ENCODE results near the gene UXT. TPM values are rescaled to one million over a fixed set of nuclear protein-coding genes. Genes with fewer than 3 reads are reported as not detected.

The UXT gene
- total and polyA plus RNA-seq, 2 donors (not counting 3 experiments of a cell fraction or from before 2014, with no cell fraction given): 91.2 to 153 TPM

DNA sequence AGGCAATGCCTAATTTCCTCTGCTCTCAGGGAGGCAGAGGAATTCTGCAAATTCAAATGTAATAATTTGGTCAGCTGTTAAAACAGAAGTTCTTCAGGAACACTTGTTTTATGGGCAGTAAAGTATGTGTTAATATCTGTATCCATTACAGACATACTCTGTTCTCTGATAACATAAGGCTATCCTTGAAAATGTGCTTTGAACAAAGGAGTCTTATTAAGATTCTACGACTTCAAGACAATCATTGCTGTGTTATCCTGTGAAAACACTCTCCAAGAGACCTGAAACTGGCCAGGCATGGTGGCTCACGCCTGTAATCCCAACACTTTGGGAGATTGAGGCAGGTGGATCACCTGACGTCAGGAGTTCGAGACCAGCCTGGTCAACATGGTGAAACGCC is 27.3 kb downstream of the UXT start:
- DNase-seq (ENCODE audit: low read depth, low spot score) (no peak), FAIRE-seq (no peak)
- H3K27me3 ChIP-seq (ENCODE audit: control insufficient read depth in 2 of 2, insufficient read depth in 2 of 2, low read length in 2 of 2): no peaks in the 10 kb centered on the region
- TF ChIP-seq, protein P1, sequence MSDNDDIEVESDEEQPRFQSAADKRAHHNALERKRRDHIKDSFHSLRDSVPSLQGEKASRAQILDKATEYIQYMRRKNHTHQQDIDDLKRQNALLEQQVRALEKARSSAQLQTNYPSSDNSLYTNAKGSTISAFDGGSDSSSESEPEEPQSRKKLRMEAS (IDR thresholded peaks at IDR 0.05; ENCODE audit: insufficient read depth, insufficient read length): no peak
- no peak for TF ChIP-seq GATA2 (IDR thresholded peaks at IDR 0.05; ENCODE audit: insufficient read depth, insufficient read length, low read depth, low read length)
- CTCF ChIA-PET: interaction anchor here (1.7 kb wide), 2 partner anchors 13 to 15 kb away, joined by 6 to 7 read pairs; no protein-coding TSS in a partner anchor
- dilution Hi-C loops (cut with MboI; ENCODE audit: extremely low pct_ligation_motif_present, low sequenced_read_pairs): no loop called here
- H2AFZ ChIP-seq (ENCODE audit: low read depth, low read length): no peak overlapping the region
- POLR2A ChIA-PET: no interaction called here
- no peaks in the 10 kb centered on the region for H3K79me2 ChIP-seq (ENCODE audit: control insufficient read depth, insufficient read depth, low read length)
- no peak overlapping the region for H3K9ac ChIP-seq (replicated peaks; ENCODE audit: extremely low read depth, insufficient read depth, low read length)
- H3K36me3 ChIP-seq (ENCODE audit: control insufficient read depth in 2 of 2, extremely low read depth in 1 of 2, insufficient read depth in 2 of 2, low read length in 2 of 2): peaks cover 0 to 5% of the 10 kb centered on the region in 2 experiments
- peaks cover 9% of the 10 kb centered on the region for H3K4me1 ChIP-seq (ENCODE audit: control insufficient read depth, extremely low read depth, insufficient read depth, low read length)
- no peaks in the 10 kb centered on the region for H3K9me1 ChIP-seq (replicated peaks; ENCODE audit: control insufficient read depth, extremely low read depth, insufficient read depth, low read length)
- no peaks in the 10 kb centered on the region for H3K9me3 ChIP-seq (replicated peaks; ENCODE audit: control insufficient read depth, insufficient read depth, low read length)
- H4K20me1 ChIP-seq (replicated peaks; ENCODE audit: control insufficient read depth, extremely low read depth, insufficient read depth, low read length): no peaks in the 10 kb centered on the region
- no peak overlapping the region for H3K27ac ChIP-seq (ENCODE audit: insufficient read depth, low read depth, low read length)
- no TSS peak for BruUV-seq (replicated peaks)
- no peak overlapping the region for H3K4me2 ChIP-seq (ENCODE audit: insufficient read depth, low read length)
- no peak overlapping the region for H3K4me3 ChIP-seq (replicated peaks in 1 of 3; ENCODE audit: insufficient read depth in 1 of 3, low read depth in 1 of 3, low read length in 3 of 3)
- intact Hi-C loops (cut with micrococcal nuclease): no loop called here

- H3K36me3 ChIP-seq (ENCODE audit: control insufficient read depth in 2 of 2, extremely low read depth in 1 of 2, insufficient read depth in 2 of 2, low read length in 2 of 2): peaks cover 0 to under 1% of the 10 kb centered on the region in 2 experiments
- no peak within 1 kb of the TSS for H3K27ac ChIP-seq (ENCODE audit: insufficient read depth, low read depth, low read length)
- H3K4me3 ChIP-seq (replicated peaks in 1 of 3; ENCODE audit: insufficient read depth in 1 of 3, low read depth in 1 of 3, low read length in 3 of 3): no peak within 1 kb of the TSS
- FAIRE-seq (no peak), DNase-seq (ENCODE audit: low read depth, low spot score) (no peak)
- TF ChIP-seq, protein P1 (IDR thresholded peaks at IDR 0.05; ENCODE audit: insufficient read depth, insufficient read length): no peak
- no peak for TF ChIP-seq POLR2A (IDR thresholded peaks at IDR 0.05; ENCODE audit: low read depth, low read length)
- H3K9me3 ChIP-seq (replicated peaks; ENCODE audit: control insufficient read depth, insufficient read depth, low read length): no peaks in the 10 kb centered on the region
- no peaks in the 10 kb centered on the region for H3K9me1 ChIP-seq (replicated peaks; ENCODE audit: control insufficient read depth, extremely low read depth, insufficient read depth, low read length)
- dilution Hi-C loops (cut with MboI; ENCODE audit: extremely low pct_ligation_motif_present, low sequenced_read_pairs): no loop called here
- no peak within 1 kb of the TSS for H2AFZ ChIP-seq (ENCODE audit: low read depth, low read length)
- ChIA-PET CTCF (interaction anchor here (0.9 to 1.7 kb wide), 4 partner anchors 13 to 132 kb away, joined by 3 to 7 read pairs (median 4); no protein-coding TSS in a partner anchor), POLR2A (interaction anchor here (0.6 kb wide), 1 partner anchor 40 kb away, joined by 3 read pairs; no protein-coding TSS in a partner anchor)
- no peaks in the 10 kb centered on the region for H4K20me1 ChIP-seq (replicated peaks; ENCODE audit: control insufficient read depth, extremely low read depth, insufficient read depth, low read length)
- H3K27me3 ChIP-seq (ENCODE audit: control insufficient read depth in 2 of 2, insufficient read depth in 2 of 2, low read length in 2 of 2): no peaks in the 10 kb centered on the region
- BruUV-seq (replicated peaks): no TSS peak
- peaks cover 9% of the 10 kb centered on the region for H3K4me1 ChIP-seq (ENCODE audit: control insufficient read depth, extremely low read depth, insufficient read depth, low read length)
- no peaks in the 10 kb centered on the region for H3K79me2 ChIP-seq (ENCODE audit: control insufficient read depth, insufficient read depth, low read length)
- no peak within 1 kb of the TSS for H3K9ac ChIP-seq (replicated peaks; ENCODE audit: extremely low read depth, insufficient read depth, low read length)
- H3K4me2 ChIP-seq (ENCODE audit: insufficient read depth, low read length): peak within 1 kb of the TSS; percentile 53
- intact Hi-C loops (cut with micrococcal nuclease): no loop called here
These were observed 29.4 kb downstream of the UXT start, which contains the start of gene CFP for GRCh38 chrX:47629419-47630200. TSS of gene CFP (minus strand) at chrX:47629930. CDS start at chrX:47629844, 86 bp downstream.

Data from endothelial cell of umbilical vein (primary cell).